ENCODE measurements around the gene LRBA. TPM values are rescaled to one million over a fixed set of nuclear protein-coding genes. Genes with fewer than 3 reads are reported as not detected.
"Not testable (repeated sequence)": the region's sequence is repeated elsewhere in the genome, so short reads cannot be mapped to it uniquely, and the experiment has no call there.

LRBA gene
- total RNA-seq, 1 experiment from 2014 or later, result 53.4 TPM

DNA sequence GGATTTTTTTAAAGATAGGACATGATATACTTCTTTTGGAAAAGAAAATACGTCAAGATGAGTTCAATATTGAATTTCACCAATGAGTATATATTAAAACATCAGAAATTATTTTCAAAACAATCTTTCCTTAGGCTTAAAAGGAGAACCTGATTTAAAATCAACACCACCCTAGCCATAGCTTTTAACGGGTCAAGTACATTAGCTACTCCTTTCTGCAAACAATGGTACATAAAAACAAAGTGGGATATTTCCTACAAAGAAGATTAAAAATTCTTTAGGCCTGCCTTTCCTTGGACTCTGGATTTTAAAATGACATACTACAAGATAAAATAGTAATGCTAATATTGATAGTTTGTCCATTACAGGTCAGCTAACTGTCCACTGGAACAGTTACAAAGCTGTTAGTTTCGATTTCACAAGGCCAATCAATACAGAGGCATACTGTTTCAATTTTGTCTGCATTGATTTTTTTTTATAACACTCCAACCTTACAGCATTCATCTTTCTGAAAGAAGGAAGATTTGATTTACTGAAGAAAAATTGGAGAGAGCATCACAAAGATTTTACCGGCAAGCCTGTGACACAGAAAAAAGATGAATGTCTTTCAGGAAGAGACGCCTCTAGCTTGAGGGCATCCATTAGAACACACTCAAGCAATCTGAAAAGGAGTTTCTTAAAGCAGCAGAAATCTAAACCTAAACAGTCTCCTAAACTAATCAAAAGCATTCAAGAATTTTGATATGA lies 335.9 kb downstream of the LRBA start:
- DNase-seq (ENCODE audit: low spot score), result no peak

DNA sequence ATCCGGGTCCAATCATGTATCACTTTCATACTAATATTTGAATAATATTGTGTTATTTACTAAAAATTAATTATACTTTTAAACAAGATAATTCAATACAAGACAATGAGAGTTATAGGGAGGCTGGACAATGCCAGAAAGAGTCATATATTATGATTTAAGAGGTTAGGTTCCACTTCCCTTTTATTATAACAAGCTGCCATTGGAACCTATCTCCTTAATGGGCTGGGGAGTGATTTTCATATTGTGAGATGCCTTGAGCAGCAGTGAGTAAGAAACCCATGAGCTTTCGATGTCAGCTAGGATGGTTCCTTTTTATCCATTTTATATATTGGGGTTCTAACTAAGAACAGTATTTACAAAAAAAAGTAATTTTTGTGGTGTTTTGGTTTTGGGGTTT lies 341.3 kb downstream of the LRBA start:
- DNase-seq (ENCODE audit: low spot score), result no peak

DNA sequence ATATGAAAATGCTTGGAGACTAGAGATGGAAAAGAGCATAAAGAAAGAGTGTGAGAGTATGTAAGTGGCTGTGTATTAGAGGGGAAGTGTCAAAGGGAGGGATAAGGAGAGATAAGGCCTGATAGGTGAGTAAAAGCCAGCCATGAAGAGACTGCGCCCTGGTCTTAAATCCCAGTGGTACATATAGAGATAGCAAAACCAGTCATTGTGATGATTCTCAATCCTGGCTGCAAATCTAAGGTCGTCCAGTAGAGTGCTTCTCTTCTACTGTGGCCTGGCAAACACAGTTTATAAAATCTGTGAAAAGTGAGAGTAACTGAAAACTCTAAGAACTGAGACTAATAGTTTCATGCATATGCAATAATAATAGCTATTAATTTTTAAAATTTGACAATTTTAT lies 346.3 kb downstream of the LRBA start:
- DNase-seq (ENCODE audit: low spot score), result peak; percentile 17

DNA sequence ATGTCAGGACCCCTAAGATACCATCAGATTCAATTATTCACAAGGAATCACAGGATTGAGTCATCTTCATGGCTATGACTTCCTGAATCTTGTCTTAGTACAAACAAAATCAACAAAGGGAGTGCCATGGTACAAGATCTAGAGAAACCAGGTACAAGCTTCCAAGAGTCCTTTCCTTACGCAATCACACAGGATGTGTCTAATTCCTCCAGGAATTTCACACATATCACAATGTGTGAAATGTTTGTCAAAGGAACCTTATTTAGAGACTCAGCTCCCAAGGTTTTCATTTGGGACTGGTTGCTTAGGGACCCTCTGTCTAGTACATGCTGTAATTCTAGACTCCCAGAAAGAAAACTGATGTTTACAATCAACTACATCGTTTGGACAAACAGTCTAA lies 350.1 kb downstream of the LRBA start:
- peak; percentile 28 for DNase-seq (ENCODE audit: low spot score)

DNA sequence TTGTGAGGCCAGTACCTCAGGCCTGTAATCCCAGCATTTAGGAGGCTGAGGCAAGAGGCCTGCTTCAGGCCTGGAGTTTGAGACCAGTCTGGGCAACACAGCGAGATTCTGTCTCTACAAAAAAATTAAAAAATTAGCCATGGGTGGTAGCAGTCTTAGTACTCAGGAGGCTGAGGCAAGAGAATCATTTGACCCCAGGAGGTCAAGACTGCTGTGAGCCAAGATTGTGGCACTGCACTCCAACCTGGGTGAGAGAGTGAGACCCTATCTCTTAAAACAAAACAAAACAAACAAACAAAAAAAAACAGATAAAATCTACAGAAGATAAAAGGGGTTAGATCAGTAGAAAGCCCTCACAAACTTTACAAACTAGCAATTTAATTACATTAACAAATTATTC lies 352.4 kb downstream of the LRBA start:
- DNase-seq (ENCODE audit: low spot score), result no peak

DNA sequence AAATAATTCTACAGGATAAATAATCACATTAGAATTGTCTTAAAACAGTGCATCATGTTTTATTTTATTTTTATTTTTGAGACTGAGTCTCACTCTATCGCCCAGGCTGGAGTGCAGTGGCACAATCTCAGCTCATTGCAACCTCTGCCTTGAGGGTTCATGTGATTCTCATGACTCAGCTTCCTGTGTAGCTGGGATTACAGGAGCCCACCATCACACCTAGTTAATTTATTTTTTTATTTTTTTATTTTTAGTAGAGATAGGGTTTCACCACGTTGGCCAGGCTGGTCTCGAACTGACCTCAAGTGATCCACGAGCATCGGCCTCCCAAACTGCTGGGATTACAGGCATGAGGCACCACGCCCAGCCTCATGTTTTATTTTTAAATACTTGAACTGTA lies 353.5 kb downstream of the LRBA start:
- not testable (repeated sequence) for DNase-seq (ENCODE audit: low spot score)

DNA sequence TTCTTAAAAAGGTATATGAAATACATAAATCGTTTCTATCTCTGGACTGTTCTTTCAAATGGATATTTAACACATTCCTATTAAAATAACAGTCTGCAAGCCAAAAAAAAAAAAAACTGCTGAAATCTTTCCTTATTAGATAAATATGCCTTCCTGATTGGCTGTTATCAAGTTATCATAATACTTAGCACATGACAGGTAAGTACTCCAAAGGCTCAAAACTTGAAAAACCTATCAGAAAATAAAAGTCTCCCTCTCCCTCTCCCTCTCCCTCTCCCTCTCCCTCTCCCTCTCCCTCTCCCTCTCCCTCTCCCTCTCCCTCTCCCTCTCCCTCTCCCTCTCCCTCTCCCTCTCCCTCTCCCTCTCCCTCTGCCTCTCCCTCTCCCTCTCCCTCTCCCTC lies 356.8 kb downstream of the LRBA start:
- not testable (repeated sequence) for DNase-seq (ENCODE audit: low spot score)

DNA sequence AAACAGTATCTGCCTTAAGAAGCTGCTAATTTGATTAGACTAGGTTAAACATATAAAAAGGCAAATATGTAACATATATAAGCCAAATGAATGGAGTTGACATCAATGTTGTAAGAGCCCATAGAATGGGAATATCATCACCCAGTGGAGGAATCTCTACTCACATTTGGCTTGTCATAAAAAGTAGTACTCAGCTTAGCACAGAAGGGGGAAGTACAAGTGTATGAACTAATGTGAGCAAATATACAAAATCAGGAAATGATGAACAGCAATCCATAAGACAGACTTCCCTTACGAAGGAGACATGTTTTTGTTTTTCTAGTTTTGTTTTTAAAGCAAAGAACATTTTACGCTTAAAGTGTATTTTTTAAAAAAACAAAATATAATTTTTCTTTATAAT lies 358.2 kb downstream of the LRBA start:
- no peak for DNase-seq (ENCODE audit: low spot score)

DNA sequence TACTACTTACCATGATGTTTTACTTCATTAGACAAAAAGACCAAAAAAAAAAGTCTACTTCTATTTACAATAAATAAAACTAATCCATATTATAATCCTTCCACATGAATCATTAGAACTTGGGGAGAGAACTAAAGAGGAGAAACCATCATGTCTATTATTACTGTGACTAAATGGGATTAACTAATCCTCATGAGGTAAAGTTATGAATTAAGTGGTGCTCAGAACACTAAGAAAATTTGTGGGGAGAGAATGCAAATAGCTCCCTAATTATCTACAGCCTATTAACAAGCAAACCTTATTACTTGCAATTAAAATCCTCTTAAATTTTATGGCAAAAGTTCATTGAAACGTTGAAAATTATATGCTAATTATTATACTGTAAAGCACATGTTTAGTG lies 364.3 kb downstream of the LRBA start:
- DNase-seq (ENCODE audit: low spot score), result no peak

DNA sequence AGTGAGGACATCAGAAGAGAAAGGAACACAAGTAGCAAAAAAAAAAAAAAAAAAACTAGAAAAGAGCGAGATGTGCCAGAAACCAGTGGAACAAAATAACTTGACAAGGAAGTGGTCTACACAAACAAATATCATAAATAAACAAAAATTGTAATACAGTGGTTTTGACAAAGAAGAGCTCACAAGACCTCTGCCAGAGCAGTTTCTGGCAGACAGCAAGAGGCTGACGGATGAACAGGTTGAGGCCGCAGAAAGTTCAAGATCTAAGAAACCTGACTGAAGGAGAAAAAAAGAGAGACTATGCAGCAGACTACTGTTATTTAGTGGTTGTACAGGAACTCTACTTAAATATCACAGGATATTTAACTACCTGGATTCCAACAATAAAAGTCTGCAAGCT lies 367.0 kb downstream of the LRBA start:
- no peak for DNase-seq (ENCODE audit: low spot score)

DNA sequence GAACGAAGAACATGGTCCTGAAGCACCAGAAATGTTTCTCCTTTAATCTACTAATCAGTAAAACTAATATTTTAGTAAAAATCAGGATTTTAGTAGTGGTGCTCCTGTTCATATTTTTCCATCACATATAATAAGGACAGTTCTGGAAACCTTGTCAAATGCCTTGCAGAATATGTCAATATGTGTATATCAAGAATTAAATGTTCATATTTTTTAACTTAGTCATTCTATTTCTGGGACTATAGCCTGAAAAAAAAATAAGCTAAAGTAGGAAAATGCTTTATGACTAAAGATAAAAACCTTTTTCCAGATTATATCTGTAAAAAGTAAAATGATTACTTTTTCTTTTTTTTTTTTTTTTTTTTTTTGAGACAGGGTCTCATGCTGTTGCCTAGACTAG lies 368.1 kb downstream of the LRBA start:
- no peak for DNase-seq (ENCODE audit: low spot score)

DNA sequence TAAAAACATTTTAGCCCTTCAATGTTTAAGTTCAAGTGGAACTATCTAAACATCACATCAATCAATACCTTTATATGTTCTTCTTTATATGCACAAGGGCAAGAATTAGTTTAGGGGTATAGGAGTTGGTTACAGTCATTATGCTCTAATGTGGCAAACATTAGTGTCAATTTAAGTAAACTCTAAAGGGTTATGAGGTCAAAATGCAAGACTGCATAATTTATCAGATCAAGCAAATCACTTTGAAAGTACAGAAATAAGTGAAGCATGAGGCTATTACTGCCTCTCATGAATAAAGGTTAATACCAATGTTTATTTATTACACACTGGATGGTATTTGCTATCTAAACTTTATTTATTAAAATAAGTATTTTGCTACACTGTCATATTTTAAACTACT lies 373.5 kb downstream of the LRBA start:
- DNase-seq (ENCODE audit: low spot score), result no peak

DNA sequence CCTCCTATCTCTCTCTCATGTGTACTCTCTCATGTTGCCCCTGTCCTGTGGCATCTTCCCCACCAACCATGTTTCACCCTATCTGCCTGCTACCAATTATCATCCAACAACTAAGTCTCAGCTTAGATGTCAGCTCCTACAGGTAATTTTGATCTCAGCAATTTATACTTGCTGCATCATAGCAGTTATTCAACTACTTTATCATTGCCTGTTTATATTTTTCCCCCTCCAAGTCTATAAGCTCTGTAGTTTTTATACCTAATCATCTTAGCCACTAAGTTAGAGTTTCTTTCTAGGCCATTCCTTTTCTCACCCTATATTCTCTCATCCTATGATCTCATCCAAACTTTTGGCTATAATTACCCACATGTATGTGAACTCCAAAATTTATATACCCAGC lies 382.4 kb downstream of the LRBA start:
- DNase-seq (ENCODE audit: low spot score), result no peak

DNA sequence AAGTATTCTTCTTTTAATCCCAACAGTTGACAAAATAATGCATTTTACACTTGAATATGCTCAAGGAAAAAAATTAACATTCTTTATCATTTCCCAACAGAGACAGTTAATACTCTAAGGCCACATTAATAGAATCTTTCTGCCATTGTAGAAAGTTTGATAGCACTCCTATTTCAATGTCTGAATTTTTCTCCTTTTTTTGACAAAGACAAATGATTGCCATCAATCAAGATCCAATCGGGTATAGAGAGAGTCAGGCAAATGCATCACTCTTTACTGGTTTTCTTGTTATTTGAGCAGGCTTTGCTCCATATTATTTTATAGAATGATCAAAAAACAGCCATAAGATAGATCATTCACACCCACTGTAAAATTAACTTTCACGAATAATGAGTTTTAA lies 387.0 kb downstream of the LRBA start:
- no peak for DNase-seq (ENCODE audit: low spot score)

DNA sequence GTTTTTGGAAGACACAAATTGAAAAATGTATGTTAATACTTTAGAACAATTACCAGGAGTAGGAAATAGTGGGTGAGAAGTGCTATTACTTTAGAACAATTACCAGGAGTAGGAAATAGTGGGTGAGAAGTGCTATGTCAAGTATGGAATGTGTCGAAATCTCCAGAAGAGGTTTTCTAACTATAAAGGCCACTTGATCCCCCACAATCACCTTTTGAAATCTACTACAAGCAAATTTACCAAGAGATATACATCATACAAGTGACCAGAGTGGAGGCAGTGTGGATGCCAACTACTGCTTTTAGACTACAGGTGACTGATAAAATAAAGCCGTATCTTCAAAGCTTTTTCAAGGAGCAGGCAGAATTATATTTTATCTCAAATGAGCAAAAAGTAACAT lies 390.1 kb downstream of the LRBA start:
- no peak for DNase-seq (ENCODE audit: low spot score)

DNA sequence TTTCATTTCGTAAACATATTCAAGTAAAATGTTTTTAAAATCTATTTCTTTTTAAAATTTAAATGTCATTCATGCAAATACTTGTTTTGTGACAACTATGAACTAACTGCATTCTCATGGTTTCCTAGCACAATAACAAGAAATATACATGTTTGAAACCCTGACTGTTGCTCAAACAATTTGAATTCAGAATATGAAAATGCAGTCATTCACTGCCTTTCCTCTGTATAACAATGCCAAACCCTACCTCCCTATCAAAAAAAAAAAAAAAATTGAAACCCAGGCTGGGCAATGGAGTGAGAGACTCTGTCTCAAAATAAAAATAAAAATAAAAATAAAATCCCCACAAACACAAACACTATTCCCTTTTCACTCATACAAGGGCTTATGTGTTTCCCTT lies 391.0 kb downstream of the LRBA start:
- no peak for DNase-seq (ENCODE audit: low spot score)

DNA sequence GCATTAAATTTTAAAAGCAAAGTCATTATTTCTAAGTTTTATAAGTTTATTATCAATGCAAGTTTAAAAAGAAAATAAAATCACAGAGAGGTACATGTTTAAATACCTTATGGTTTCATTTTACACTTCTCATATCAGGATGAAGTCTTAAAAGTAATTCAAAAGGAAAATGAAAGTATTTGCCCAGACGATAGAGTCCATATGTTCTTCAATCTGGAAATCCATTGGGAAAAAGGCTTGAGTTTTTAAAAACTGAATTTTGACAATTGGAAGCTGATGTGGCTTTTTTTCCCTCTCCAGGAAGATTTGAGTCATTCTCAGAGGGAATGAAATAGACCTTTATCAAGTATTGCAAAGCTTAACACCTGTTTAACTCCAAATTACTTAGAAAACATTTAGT lies 396.0 kb downstream of the LRBA start:
- DNase-seq (ENCODE audit: low spot score), result no peak

DNA sequence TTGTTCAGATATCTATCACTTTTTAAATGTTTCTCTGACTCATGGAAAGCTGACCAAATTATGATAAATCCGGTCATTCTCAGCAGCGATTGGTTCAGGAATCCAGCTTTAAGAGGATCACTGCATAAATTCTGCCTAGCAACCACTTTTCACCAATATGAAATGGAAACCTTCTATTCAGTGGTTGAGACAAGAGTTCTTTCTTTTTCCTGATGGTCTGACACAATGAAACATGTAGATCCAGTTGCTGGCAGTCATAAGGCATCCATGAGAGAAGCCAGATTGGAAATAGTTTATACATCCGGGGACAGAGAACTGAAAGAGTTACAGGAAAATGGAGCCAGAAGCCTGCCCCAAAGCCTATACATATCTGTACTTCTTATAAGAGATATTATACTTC lies 406.0 kb downstream of the LRBA start:
- no peak for DNase-seq (ENCODE audit: low spot score)

DNA sequence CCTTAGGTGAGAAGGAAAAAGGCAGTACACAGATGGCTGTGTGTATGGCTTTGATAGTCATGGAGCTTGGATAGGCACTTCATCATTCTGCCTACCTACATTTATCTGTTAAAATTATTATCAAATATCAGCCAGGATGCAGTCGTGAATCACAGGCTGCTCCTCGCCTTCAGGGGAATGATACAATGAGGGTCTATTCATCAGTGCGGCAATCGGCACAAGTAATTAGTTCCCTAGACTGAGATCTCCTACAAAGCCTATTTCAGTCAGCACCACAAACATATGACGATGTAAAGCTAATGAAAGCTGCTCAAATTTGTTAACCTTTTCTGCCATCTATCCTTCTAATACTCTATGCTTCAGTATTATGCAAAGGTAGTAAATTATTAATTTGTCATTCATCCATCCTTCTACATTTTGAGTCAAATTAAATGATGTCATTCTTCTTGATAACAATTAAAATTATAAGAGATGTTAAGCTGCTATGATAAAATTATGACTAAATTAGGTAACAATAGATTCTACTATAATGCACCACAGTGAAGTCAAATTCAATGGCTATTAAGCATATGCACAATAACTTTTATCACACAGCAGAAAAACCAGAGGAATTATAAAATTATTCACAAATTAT lies 414.2 kb downstream of the LRBA start:
- DNase-seq (ENCODE audit: low spot score), result no peak

DNA sequence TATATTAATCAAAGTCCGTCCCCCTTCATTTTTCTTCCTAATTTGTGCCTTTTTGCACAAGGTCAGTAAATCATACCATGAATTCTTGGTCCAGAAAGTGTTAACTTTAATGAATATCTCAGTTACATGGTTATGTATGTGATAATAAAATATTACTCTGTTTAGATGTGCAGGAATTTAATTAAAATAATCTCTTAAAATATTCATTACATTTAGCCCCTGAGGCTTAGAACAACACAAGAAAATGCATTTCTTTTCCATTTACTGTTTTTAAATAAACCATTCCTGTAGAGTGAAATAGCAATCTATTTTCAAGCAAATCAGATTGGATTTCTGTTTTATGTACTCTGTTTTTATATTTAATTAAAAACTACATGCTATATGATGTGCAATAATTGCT lies 415.5 kb downstream of the LRBA start:
- no peak for DNase-seq (ENCODE audit: low spot score)

DNA sequence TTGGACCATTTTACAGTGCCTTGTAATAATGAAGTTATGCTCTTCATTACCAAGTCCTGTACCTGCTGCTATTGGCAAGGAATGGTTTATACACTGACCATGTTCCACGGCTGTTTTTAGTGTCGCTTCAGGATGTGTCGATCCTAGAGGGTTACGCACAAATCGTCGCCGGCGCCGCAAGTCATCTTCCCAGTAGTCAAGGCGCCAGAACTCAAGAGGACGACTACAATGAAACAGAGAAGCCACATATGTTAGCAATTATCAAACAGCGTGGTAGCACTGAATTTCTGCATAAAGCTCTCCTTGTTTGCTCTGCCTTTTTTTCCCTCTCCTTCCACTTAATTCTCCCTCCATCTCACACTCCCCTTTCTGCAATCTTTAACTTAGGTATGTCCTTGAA lies 416.2 kb downstream of the LRBA start:
- DNase-seq (ENCODE audit: low spot score), result no peak

DNA sequence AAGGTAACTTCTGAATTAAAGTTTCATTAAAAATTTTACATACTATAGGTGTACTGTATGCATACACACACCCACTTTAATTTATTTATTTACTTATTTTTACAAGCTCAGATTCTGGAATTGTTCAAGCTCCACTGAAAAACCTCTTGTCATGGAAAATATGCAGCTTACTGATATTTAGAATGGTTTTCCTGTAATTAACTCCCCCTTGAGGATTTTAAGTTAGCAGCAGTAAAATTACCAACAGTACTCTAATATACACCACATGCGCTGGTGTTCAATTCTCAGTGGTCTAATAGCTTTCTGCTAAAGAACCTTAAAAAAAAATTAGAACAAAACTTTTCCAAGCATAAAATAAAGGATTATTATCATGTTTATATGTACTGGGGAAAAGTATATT lies 421.1 kb downstream of the LRBA start:
- DNase-seq (ENCODE audit: low spot score), result no peak

DNA sequence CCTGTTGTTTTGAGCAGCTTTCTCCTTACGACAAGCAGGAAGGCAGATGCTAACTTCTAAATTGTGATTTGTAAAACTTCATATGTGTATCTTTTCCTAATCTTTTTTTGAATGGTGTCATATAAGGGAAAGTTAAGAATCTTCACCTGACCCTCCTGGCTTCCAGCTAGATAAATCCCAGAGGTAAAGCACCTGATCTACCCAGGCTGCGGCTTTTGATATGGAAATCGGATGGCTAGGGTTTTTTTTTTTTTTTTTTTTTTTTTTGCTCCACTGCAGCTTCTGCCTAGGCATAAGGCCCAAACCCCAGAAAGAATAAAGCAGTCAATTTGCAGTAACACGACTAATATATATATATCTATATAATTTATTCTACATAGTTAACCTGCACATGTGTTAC lies 423.2 kb downstream of the LRBA start:
- no peak for DNase-seq (ENCODE audit: low spot score)

DNA sequence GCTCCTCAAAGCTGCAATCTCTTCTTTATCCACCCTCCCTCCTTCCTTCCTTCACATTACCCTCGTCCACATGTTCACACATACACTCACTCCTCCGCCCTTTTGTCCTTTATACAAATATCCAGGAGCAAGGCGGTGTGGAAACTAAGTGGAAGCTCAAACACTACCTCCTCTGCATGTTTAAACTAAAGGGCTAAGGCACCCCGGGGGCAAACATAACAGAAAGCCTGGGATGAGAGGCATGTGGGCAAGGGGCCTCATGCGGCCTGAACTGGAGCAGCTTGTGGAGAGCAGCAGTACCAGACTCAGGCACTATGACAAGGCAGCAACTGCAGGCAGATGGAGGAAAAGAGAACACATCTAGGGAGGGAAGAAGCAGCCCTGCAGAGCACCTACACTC lies 423.7 kb downstream of the LRBA start:
- DNase-seq (ENCODE audit: low spot score), result no peak
